Ishikawa (cell line): ENCODE results near the gene KNOP1.
A peak's percentile ranks its signal among the peaks of the same experiment; 100 is the strongest.

Experiments used
- CEBPB ChIP-seq: IDR thresholded peaks from 2 replicates; pipeline ENCODE4 v1.6.1; 2012
- CREB1 ChIP-seq: IDR thresholded peaks from 2 replicates; pipeline ENCODE4 v1.6.1; 2012; ENCODE audit warnings: low read depth
- EGR1 ChIP-seq: IDR thresholded peaks from 2 replicates; pipeline ENCODE4 v1.6.1; 2012
- EP300 ChIP-seq: IDR thresholded peaks from 2 replicates; pipeline ENCODE4 v1.6.1; 2012; ENCODE audit warnings: borderline replicate concordance
- FOXM1 ChIP-seq: IDR thresholded peaks from 2 replicates; pipeline ENCODE4 v1.6.1; 2012; ENCODE audit warnings: low read depth, borderline replicate concordance
- NFIC ChIP-seq: IDR thresholded peaks from 2 replicates; pipeline ENCODE4 v1.6.1; 2012
- RAD21 ChIP-seq: IDR thresholded peaks from 2 replicates; pipeline ENCODE4 v1.6.1; 2012; ENCODE audit warnings: low read depth
- TAF1 ChIP-seq: IDR thresholded peaks from 2 replicates; pipeline ENCODE4 v1.6.1; 2012; ENCODE audit warnings: low read depth, mild to moderate bottlenecking
- TCF12 ChIP-seq: IDR thresholded peaks from 2 replicates; pipeline ENCODE4 v1.6.1; 2012; ENCODE audit warnings: low read depth
- TEAD4 ChIP-seq: IDR thresholded peaks from 2 replicates; pipeline ENCODE4 v1.6.1; 2012
- USF1 ChIP-seq: IDR thresholded peaks from 2 replicates; pipeline ENCODE4 v1.6.1; 2012
- YY1 ChIP-seq: IDR thresholded peaks from 2 replicates; pipeline ENCODE4 v1.6.1; 2012; ENCODE audit warnings: low read depth
- ZBTB7A ChIP-seq: IDR thresholded peaks from 2 replicates; pipeline ENCODE4 v1.6.1; 2012; ENCODE audit warnings: low read depth
- TF ChIP-seq, protein P1 (sequence below): IDR thresholded peaks from 2 replicates; pipeline ENCODE4 v1.6.1; 2012; ENCODE audit warnings: low read depth, mild to moderate bottlenecking
- TF ChIP-seq, protein P2 (sequence below): IDR thresholded peaks from 2 replicates; pipeline ENCODE4 v1.6.1; 2012

KNOP1 gene, protein sequence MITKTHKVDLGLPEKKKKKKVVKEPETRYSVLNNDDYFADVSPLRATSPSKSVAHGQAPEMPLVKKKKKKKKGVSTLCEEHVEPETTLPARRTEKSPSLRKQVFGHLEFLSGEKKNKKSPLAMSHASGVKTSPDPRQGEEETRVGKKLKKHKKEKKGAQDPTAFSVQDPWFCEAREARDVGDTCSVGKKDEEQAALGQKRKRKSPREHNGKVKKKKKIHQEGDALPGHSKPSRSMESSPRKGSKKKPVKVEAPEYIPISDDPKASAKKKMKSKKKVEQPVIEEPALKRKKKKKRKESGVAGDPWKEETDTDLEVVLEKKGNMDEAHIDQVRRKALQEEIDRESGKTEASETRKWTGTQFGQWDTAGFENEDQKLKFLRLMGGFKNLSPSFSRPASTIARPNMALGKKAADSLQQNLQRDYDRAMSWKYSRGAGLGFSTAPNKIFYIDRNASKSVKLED

DNA sequence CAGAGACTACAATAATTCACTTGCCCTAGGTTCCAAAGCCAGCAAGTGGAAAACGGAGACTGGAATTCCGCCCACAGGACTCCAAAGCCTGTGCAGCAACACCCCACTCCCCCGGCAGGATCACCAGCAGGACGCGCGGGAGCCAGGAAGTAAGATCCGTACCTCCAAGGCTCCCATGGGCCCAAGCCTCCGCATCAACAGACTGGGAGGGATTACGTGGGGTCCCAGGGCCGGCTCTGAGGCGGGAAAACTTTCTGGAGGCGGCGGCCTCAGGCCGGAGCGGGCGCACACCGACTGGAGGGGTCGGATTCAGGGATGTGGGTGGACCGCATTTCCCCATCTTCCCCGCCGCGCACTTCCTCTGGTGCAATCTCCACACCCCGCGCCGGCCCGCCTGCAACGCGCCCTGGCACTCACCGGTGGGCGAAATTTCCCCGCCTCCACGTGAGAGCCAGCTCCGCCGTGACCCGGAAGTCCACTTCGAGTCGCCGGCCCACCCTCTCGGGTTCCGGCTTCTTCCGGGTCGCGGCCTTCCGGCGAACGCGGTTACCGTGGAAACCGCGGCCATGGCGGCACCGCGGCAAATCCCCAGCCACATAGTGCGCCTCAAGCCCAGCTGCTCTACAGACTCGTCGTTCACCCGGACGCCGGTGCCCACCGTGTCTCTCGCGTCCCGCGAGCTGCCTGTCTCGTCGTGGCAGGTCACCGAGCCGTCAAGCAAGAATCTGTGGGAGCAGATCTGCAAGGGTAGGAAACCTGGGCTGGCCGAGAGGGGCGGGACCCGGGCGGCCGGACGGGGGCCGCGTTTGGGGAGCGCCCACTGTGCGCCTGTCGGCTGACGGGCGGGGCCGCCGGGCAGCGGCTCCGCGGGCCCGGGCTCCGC, at the start of gene KNOP1, which contains the start of gene IQCK:
KNOP1 (minus strand) TSS at position 487 of the 883 bp plus-strand sequence. CDS start 3,192 bp downstream, outside the sequence.
IQCK (plus strand) TSS at position 531 of the 883 bp plus-strand sequence; CDS start at position 567, 36 bp downstream.
- 0 out of 2 replicates have a peak, but pooled peaks have one; percentile 9 for TF ChIP-seq CEBPB
- TF ChIP-seq EGR1: peak; percentile 64; the same call in 1 of the 2 replicates
- TF ChIP-seq EP300: no peak; the same call in 1 of the 2 replicates
- peak; percentile 68 for TF ChIP-seq TAF1
- TF ChIP-seq ZBTB7A: 0 out of 2 replicates have a peak, but pooled peaks have one; percentile 54
- no peak for TF ChIP-seq RAD21
- 0 out of 2 replicates have a peak, but pooled peaks have one; percentile 30 for TF ChIP-seq TCF12
- peak; percentile 72 for TF ChIP-seq USF1
- TF ChIP-seq YY1: peak; percentile 93
- TF ChIP-seq, protein P1, sequence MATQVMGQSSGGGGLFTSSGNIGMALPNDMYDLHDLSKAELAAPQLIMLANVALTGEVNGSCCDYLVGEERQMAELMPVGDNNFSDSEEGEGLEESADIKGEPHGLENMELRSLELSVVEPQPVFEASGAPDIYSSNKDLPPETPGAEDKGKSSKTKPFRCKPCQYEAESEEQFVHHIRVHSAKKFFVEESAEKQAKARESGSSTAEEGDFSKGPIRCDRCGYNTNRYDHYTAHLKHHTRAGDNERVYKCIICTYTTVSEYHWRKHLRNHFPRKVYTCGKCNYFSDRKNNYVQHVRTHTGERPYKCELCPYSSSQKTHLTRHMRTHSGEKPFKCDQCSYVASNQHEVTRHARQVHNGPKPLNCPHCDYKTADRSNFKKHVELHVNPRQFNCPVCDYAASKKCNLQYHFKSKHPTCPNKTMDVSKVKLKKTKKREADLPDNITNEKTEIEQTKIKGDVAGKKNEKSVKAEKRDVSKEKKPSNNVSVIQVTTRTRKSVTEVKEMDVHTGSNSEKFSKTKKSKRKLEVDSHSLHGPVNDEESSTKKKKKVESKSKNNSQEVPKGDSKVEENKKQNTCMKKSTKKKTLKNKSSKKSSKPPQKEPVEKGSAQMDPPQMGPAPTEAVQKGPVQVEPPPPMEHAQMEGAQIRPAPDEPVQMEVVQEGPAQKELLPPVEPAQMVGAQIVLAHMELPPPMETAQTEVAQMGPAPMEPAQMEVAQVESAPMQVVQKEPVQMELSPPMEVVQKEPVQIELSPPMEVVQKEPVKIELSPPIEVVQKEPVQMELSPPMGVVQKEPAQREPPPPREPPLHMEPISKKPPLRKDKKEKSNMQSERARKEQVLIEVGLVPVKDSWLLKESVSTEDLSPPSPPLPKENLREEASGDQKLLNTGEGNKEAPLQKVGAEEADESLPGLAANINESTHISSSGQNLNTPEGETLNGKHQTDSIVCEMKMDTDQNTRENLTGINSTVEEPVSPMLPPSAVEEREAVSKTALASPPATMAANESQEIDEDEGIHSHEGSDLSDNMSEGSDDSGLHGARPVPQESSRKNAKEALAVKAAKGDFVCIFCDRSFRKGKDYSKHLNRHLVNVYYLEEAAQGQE: no peak
- no peak for TF ChIP-seq CREB1
- TF ChIP-seq, protein P2, sequence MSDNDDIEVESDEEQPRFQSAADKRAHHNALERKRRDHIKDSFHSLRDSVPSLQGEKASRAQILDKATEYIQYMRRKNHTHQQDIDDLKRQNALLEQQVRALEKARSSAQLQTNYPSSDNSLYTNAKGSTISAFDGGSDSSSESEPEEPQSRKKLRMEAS: peak; percentile 94
- no peak for TF ChIP-seq NFIC
- no peak for TF ChIP-seq FOXM1
- TF ChIP-seq TEAD4: no peak

DNA sequence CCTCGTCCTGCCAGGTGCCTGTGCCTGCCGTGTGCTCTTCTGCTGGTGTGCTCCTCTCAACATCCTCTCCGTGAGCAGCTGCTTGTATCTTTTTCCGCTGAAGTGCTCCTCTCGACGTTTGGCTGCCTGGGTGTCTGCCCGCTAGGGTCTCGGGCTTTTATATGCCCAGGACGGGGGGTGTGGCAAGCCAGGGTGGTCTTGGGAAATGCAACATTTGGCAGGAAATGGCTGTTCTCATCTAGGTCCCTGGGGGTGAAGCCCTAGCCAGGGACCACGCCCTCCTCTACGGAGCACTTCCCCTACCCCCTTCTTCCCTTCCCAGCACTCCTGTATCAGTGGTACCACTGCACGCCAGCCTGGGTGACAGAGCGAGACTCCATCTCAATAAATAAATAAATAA, 49.5 kb upstream of the KNOP1 start:
- TF ChIP-seq FOXM1 (no peak), USF1 (no peak), EGR1 (no peak), RAD21 (no peak), EP300 (no peak), YY1 (no peak), TEAD4 (no peak), CEBPB (no peak), ZBTB7A (no peak), CREB1 (no peak)
- TF ChIP-seq, protein P1: no peak

DNA sequence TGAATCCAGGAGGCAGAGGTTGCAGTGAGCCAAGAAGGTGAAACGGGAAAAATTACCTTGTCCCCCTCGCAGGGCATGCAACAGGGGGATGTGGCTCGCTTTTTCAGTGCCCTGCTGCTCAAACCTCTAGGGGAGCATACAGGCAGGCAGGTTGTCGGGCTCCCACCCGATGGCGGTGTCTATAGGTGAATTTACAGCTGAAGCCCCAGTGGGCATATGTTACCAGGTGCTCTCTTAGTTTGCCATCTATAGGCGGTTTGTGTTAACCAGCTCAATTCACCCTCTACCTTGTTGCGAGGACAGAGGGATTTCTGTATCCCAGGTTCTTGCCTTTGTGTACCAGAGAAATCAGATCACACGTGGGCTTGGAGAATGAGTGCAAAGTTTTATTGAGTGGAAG, 49.0 kb upstream of the KNOP1 start:
- TF ChIP-seq FOXM1 (no peak), YY1 (no peak), EGR1 (no peak), TEAD4 (no peak), TAF1 (no peak), CREB1 (no peak), NFIC (no peak), CEBPB (no peak), EP300 (no peak), USF1 (no peak), RAD21 (no peak), TCF12 (no peak), ZBTB7A (no peak)
- TF ChIP-seq, protein P1: no peak
- TF ChIP-seq, protein P2: no peak
